ENCODE measurements around the gene LIMK2.
"Not testable (repeated sequence)": the region's sequence is repeated elsewhere in the genome, so short reads cannot be mapped to it uniquely, and the experiment has no call there.

The LIMK2 gene

DNA sequence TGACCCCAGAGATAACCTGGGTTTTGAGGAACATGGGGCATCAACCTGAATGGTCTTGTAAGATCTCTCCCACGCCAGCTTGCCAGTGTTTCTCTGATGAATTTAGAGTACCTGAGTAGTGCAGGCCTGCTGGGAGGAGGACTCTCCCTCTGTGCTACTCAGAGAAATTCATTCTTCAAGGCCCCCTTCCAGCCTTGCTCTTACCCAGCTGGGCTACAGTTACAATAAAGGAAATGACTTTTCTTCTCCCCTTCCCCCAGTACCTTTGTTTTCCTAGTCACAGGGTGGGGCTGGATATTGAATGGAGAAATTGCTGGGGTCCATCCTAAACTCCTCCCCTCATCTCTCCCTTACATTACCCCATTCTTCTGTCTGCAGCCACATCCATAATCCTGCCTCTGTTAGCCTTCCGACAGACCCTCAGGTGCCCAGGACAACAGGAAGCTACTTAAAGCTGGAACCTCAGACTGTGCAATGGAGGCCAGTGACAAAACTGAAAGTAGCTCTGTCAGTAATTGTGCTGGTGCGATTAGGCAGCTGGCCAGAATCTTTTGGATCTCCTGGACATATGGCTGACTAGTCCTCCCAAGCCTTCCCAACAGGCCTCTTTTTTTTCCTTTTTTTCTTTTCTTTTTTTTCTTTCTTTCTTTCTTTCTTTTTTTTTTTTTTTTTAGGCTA is 17.4 kb downstream of the LIMK2 start:
- H3K4me1 Mint-ChIP-seq: peaks cover 40% of the 10 kb centered on the region
- H3K27ac Mint-ChIP-seq: peak overlapping the region; percentile 87
- H3K9me3 Mint-ChIP-seq: no peaks in the 10 kb centered on the region
- H3K27me3 Mint-ChIP-seq: no peaks in the 10 kb centered on the region
- peak overlapping the region; percentile 54 for H3K4me3 Mint-ChIP-seq
- peaks cover 2% of the 10 kb centered on the region for H3K36me3 Mint-ChIP-seq

DNA sequence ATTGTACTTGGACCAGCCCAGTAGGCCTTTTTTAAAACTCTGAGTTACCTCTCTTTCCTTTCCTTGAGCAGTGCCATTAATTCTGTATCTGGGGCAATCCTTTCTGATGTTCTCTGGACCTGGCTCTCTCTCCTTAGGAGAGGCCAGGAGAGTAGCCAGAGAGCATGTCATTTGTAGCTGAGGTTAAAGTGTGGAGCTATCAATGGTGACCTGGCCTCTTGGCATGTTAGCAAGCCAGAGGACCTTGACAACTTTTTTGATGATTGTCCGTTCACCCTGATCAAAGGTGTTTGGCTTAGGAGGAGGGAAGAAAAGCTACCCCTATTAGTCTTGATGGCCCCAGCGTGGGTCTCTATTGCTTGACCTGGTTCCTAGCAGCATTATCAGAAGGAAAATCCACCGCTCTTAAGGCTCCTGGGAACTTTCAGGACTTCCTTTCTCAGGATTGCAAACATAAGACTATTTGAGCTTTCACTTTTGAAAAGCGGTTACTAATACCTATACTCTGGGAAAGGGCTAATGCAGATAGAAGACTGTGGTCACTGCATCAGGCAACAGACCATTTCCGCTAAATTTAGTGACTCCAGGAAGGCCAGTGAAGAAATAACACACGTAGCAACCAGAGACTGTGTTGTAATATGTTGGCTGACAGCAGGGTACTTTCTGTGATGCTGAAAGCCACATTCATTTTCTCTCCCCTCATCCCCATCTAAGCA is 18.2 kb downstream of the LIMK2 start:
- no peaks in the 10 kb centered on the region for H3K9me3 Mint-ChIP-seq
- H3K36me3 Mint-ChIP-seq: peaks cover 5% of the 10 kb centered on the region
- peak overlapping the region; percentile 54 for H3K4me3 Mint-ChIP-seq
- peak overlapping the region; percentile 87 for H3K27ac Mint-ChIP-seq
- H3K27me3 Mint-ChIP-seq: no peaks in the 10 kb centered on the region
- H3K4me1 Mint-ChIP-seq: peaks cover 39% of the 10 kb centered on the region

DNA sequence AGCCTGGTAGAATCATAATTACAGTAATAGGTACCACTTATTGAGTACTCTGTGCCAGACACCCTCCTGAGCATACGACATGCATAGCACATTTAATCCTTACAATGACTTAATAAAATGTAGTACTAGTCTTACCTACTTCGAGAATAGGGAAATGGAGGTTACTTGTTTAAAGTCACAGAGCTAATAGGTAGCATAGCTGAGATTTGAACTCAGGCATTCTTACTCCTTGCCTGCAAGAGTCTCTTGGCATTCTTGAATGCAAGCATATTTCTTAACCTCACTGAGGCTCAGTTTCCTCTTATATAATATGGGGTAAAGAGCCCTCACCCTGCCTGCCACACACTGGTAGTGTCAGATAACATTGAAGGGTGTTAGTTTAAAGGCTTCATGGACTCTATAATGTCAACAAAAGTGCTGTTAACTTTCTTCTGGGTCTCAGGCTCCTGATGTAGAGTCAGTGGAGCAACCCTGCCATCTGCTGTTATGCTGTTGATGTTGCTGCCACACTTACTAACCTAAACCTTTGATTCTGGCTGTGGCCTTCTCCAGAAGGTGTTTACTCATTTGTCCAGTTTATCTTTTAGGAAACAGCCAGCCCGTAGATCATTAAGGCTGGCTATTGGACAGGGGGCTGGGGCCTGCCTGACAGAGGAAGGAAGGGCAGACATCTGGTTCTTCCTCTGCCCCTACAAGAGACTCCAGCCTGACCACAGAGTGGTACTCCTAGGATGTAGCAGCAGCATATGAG is 18.9 kb downstream of the LIMK2 start:
- Mint-ChIP-seq H3K9me3 (no peaks in the 10 kb centered on the region), H3K27ac (peak overlapping the region; percentile 52), H3K36me3 (peaks cover 2% of the 10 kb centered on the region), H3K4me1 (peaks cover 38% of the 10 kb centered on the region), H3K27me3 (no peaks in the 10 kb centered on the region), H3K4me3 (peak overlapping the region; percentile 4)

DNA sequence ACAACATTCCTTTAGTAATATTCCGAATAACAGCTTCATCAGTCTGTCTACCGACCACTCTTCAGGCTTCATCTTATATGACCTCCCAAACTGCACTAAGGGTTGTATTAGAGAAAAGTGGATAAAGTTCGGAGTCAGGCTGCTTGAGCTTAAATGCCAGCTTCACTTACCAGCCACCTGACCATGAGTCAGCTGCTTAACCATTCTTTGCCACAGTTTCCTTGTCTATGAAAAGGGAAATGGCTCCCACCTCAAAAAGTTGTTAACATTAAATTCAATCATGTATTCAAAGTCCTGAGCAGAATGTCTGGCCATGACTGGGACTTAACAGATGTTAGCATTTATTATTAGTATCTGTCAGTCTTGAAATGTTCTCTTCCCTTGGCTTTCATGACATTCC is 20.9 kb downstream of the LIMK2 start:
- Mint-ChIP-seq H3K9me3 (no peaks in the 10 kb centered on the region), H3K4me3 (no peak overlapping the region), H3K4me1 (peaks cover 34% of the 10 kb centered on the region), H3K36me3 (peaks cover 2% of the 10 kb centered on the region), H3K27ac (no peak overlapping the region), H3K27me3 (no peaks in the 10 kb centered on the region)

DNA sequence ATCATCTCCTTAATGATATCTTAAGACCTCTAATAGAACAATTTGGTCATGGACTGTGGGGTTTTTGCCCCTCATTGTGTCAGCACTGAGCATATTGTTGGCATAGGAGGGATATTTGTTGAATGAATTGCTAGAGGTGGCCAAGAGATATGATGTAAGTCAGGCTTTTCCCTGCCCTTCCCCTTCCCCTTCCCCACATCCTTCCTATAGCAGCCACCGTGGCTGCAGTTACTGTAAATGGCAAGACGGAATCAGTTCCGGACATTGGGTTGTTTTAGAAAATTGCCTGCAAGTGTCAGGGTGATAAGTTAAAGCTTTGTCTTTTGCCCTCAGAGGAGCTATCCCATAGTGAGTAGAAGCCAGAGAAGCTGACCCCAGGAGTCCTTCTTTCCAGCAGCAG is 23.0 kb downstream of the LIMK2 start:
- Mint-ChIP-seq H3K9me3 (no peaks in the 10 kb centered on the region), H3K4me1 (peaks cover 21% of the 10 kb centered on the region), H3K27ac (no peak overlapping the region), H3K27me3 (no peaks in the 10 kb centered on the region), H3K36me3 (peaks cover 2% of the 10 kb centered on the region), H3K4me3 (no peak overlapping the region)

DNA sequence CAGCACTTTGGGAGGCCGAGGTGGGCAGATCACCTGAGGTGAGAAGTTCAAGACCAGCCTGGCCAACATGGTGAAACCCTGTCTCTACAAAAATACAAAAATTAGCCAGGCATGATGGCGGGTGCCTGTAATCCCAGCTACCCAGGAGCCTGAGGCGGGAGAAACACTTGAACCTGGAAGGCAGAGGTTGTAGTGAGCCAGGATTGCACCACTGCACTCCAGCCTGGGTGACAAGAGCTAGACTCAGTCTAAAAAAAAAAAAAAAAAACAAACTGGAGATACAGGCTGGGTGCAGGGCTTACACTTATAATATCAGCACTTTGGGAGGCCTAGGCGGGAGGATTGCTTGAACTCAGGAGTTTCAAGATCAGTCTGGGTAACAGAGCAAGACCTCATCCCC is 23.9 kb downstream of the LIMK2 start:
- not testable (repeated sequence) for H3K9me3 Mint-ChIP-seq, H3K27me3 Mint-ChIP-seq, H3K36me3 Mint-ChIP-seq, H3K4me3 Mint-ChIP-seq, H3K27ac Mint-ChIP-seq
- peaks cover 11% of the 10 kb centered on the region for H3K4me1 Mint-ChIP-seq

DNA sequence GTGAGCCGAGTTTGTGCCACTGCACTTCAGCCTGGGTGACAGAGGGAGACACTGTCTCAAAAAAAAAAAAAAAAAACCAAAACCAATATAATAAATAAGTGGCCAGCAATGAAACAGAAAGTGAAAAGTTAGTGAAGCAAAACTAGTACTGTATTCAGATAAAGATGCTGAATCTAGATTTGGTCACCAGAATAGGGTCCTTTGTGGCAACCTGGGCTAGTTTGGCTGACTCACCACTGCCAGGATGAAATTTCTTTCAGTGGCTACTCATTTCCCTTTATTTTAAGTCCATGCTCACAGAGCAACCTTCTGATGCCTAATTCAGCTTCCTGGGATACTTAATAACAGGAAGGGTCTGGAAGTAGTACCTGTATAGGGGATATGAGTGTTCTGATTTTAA is 26.0 kb downstream of the LIMK2 start:
- H3K27ac Mint-ChIP-seq: no peak overlapping the region
- no peak overlapping the region for H3K4me3 Mint-ChIP-seq
- H3K27me3 Mint-ChIP-seq: no peaks in the 10 kb centered on the region
- H3K9me3 Mint-ChIP-seq: no peaks in the 10 kb centered on the region
- peaks cover 12% of the 10 kb centered on the region for H3K4me1 Mint-ChIP-seq
- peaks cover 2% of the 10 kb centered on the region for H3K36me3 Mint-ChIP-seq

DNA sequence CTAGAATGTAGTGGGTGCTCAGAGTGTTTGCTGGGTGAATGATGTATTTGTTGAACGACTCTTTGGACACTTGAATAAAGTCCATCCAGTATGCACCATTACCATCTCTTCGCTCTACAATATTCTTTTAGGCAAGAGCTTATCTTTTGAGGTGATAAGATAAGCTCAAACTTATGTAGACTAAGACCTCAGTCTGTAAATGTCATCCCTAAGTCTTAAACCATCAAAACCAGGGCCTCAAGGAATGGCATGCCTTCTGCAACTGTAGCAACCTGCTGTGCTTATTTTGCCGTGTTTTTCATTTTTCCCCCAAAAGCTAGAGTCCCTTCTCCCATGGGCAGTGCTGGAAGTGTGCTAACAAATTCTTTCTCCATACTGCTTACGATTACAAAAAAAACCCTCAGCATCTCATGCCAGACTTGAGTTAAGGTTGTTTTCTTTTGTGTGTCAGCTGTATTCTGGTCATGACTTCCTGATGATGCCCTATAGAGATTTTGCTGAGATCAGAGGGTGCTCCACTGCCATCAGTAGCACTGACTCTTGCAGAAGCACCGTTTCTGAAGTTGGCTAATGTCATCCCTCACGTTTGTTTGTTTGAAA is 27.8 kb downstream of the LIMK2 start:
- H3K27ac Mint-ChIP-seq: no peak overlapping the region
- H3K4me1 Mint-ChIP-seq: peaks cover 9% of the 10 kb centered on the region
- H3K36me3 Mint-ChIP-seq: no peaks in the 10 kb centered on the region
- no peaks in the 10 kb centered on the region for H3K27me3 Mint-ChIP-seq
- H3K4me3 Mint-ChIP-seq: no peak overlapping the region
- no peaks in the 10 kb centered on the region for H3K9me3 Mint-ChIP-seq

DNA sequence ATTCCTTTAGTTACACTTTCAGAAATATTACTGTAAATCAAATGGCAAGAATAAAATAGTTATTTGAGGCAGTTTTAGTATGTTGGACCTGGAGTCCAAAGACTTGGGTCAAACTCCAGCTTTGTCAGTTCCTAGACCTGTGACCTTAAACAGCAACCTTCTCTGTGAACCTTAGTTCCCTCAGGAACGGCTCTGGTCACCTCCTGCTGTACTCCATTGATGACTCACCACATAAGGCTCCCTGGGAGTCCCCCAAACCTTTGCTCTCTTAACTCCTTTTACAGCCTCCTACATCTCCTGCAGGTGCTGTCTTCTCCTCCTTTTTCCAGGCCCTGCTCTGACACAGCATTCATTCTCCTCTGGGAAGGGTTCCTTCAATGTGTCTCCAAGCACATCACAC is 29.1 kb downstream of the LIMK2 start:
- Mint-ChIP-seq H3K36me3 (no peaks in the 10 kb centered on the region), H3K4me1 (peaks cover 7% of the 10 kb centered on the region), H3K27ac (no peak overlapping the region), H3K9me3 (no peaks in the 10 kb centered on the region), H3K27me3 (no peaks in the 10 kb centered on the region), H3K4me3 (no peak overlapping the region)

DNA sequence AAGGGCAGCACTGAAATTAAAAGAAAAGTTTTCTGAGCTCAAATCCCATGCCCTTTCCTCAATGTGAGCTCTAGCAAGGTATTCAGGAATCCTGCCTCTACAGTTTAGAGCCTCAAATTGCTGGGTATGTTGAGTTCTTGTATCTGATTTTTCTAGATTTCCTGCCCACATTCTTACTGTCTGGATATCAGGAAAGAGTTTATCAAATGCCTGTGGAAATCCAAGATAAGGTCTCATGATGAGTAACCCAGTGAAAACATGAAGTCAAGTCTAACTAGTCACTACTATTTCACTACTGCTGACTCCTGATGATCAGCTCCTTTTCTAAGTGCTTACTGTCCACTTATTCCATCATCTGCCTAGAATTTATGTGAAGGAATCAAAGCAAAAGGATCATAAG is 29.8 kb downstream of the LIMK2 start:
- Mint-ChIP-seq H3K27ac (no peak overlapping the region), H3K27me3 (no peaks in the 10 kb centered on the region), H3K36me3 (no peaks in the 10 kb centered on the region), H3K4me3 (no peak overlapping the region), H3K9me3 (no peaks in the 10 kb centered on the region), H3K4me1 (peaks cover 10% of the 10 kb centered on the region)

DNA sequence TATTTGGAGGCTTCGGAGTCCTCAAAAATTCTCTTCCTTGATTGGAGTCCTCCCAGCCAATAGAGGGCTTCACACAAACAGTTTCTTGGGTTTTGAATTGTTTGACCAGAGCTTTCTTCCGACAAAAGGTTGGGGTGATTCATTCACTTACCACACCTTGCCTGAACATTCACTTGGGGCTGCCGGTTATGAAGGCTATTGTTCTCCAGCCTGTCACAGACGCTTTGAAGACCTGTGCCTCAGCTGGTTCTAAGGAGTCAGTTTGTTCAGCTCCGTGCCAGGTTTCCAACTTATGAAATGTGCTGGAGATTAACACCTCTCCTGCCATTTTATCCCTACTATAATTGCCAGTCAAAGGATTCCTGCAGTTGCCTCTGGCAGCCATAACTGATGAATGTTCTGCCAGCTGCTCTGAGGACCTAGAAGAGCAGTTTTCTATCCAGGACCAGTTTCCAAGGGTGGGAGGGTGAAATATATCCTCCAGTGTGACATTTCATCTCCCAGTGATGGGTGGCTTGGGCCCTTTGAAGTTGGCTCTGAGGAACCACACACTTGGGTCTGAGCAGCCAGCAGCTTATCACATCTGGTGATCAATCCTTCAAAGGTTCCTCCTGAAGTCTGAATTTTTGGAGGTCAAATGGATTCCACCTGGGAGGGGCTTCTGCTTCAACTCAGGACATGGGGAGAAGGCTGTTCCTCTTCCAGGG is 31.4 kb downstream of the LIMK2 start:
- H3K27me3 Mint-ChIP-seq: no peaks in the 10 kb centered on the region
- no peaks in the 10 kb centered on the region for H3K36me3 Mint-ChIP-seq
- no peaks in the 10 kb centered on the region for H3K9me3 Mint-ChIP-seq
- H3K4me1 Mint-ChIP-seq: peaks cover 22% of the 10 kb centered on the region
- no peak overlapping the region for H3K4me3 Mint-ChIP-seq
- no peak overlapping the region for H3K27ac Mint-ChIP-seq

DNA sequence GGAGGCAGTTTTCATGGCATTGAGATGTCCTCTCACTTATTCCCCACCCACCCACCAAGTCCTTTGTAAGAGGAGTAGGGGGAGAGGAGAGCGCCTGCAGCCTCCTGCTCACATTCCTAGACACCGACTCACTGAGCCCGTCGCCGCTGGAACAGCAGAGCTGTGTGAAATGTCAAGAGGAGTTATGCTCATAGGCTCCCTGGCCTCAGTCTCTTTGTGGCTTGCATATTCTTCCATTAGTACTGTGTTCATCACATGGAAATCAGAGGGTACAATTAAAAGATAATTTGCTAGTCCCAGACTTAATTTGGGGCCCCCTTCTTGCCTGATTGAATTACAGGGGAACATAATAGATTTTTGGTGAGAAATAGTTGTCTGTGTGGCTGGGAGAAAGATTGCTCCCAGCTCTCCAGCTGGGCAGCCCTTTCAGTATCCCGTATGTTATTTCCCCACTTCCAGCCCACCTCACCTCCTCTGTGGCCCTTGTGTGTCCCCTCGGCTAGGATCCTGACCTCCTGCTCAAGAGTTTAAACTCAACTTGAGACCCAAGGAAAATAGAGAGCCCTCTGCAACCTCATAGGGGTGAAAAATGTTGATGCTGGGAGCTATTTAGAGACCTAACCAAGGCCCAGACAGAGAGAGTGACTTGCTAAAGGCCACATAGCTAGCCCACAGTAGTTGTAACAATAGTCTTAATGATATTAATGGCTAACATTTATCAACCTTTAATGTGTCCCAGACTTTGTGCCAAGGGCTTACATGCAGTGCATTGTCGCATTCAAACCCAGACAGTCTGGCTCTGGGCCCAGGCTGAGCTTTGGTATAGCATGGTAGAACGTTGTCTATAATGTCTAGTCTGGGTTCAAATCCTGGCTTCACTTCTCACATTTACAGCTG is 32.2 kb downstream of the LIMK2 start:
- Mint-ChIP-seq H3K4me1 (peaks cover 30% of the 10 kb centered on the region), H3K9me3 (no peaks in the 10 kb centered on the region), H3K27me3 (no peaks in the 10 kb centered on the region), H3K4me3 (no peak overlapping the region), H3K36me3 (no peaks in the 10 kb centered on the region), H3K27ac (no peak overlapping the region)

DNA sequence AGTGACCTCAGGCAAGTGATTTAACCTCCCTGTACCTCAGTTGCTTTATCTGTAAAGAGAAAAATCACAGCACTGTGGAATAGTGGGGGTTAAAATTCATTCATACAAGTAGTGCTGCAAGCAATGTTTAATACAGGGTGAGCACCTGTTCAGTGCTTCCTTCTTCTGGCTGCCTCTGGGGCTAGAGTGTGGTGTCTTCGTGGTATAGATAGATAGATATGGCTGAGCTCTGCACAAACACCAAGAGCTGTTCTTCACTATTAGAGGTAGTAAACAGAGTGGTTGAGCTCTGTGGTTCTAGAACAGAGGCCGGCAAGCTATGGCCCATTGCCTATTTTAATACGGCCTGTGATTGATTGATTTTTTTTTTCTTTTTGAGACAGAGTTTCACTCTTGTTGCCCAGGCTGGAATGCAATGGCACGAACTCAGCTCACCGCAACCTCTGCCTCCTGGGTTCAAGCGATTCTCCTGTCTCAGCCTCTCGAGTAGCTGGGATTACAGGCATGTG is 32.9 kb downstream of the LIMK2 start:
- Mint-ChIP-seq H3K9me3 (no peaks in the 10 kb centered on the region), H3K36me3 (no peaks in the 10 kb centered on the region), H3K4me1 (peaks cover 30% of the 10 kb centered on the region), H3K27ac (no peak overlapping the region), H3K4me3 (no peak overlapping the region), H3K27me3 (no peaks in the 10 kb centered on the region)

DNA sequence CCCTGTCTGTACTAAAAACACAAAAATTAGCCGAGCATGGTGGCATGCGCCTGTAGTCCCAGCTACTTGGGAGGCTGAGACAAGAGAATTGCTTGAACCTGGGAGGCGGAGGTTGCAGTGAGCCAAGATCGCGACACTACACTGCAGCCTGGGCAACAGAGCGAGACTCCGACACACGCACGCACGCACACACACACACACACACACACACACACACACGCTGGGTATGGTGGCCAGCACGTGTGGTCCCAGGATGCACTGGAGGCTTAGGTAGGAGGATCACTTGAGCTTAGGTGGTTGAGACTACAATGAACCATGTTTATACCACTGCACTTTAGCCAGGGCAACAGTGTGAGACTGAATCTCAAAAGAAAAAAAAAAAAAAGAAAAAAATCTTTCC is 33.9 kb downstream of the LIMK2 start:
- H3K9me3 Mint-ChIP-seq, H3K27me3 Mint-ChIP-seq, H3K36me3 Mint-ChIP-seq, H3K4me3 Mint-ChIP-seq: not testable (repeated sequence)
- H3K4me1 Mint-ChIP-seq: peaks cover 30% of the 10 kb centered on the region
- peak overlapping the region; percentile 30 for H3K27ac Mint-ChIP-seq
